HG03097 (cell line): ENCODE data around the gene GRID1.

Experiments
- ATAC-seq: cut with Tn5 transposase; IDR thresholded peaks from one replicate; pipeline ENCODE4 v1.9.1; 2021; ENCODE audit not compliant: unreplicated experiment, low FRiP score

The GRID1 gene

DNA sequence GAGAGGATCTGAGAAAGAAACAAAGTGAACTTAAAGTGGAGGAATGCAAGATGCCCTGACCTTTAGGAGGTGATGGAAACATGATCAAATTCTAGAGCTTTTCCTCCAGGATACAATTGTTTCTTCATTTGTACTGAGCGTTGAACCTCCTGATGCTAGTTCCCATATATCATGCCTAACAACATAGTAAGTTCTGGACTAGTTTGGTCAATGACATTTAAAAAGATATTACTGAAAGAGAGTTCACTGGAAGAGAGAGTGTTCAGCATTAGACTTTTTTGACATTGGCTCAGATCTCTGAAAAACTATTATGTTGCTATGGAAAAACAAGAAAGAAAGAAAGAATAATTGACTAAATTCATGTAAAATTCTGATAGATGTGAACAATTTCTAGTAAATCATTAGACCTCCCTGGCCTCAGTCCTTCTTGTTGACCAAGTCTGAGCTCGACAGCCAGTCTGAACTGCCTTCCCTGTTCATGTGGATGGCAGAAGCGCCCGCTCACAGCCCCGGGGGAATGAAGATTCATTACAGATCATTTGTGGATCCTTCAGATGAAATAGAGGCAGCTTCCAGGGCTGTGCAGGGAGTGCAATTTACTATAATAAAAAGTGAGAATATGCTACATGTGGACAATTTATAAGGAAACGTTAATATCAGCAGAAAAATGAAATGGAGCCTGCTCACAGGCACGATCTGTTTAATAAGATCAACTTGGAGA is 442.1 kb downstream of the GRID1 start:
- ATAC-seq = no peak

DNA sequence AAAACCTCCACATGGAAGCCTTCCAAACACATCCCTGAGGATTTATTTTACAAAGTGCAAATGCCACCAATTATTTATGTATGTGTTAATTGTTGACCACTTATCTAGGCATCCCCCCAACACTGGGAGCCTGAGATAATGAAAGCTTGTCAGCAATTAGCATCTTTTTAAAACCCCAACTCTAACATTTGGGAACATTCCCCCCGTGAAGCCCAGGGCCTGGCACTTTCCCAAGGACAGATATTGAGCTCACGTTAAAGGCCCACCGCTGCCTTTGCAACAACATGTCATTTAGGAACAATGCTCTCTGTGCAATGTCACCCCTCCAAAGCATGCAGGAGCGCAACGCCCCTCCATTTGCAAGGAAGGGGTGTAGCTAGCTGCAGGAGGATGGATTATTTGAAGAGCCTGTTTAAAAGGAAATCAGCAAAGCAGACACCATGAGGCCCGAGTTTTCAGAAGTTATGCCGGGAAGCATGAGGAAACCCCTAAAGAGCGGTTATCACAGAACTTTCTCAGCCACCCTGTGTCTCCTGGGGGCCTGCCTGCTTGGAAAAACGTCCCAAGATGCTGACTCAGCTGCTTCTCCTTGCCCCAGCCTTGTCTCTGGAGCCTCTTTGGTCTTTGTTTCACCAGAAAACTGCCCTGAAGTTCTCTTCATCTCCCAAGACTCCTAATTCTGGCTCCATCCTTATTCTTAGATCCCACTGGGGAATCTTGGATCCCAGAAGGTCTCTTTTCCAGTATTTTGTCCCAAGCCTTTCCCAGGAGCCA is 444.1 kb downstream of the GRID1 start:
- no peak for ATAC-seq

DNA sequence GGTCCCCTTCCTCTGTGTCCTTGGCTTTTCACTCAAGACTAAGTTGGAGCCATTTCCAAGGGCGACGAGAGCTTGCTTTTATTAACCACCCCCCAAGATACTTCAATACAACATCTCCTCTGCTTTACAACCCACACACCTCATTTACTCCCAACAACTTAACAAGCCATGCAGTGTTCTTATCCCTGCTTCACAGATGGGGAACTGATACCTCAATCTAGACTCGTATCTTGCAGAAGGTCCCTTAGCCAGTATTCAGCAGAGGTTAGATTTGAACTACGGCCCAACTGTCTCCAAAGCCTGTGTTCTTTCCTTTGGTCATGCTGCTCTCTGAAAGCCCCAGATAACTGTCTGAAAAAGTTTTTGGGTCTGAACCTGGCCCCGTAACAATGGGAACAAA is 444.8 kb downstream of the GRID1 start:
- ATAC-seq = no peak

DNA sequence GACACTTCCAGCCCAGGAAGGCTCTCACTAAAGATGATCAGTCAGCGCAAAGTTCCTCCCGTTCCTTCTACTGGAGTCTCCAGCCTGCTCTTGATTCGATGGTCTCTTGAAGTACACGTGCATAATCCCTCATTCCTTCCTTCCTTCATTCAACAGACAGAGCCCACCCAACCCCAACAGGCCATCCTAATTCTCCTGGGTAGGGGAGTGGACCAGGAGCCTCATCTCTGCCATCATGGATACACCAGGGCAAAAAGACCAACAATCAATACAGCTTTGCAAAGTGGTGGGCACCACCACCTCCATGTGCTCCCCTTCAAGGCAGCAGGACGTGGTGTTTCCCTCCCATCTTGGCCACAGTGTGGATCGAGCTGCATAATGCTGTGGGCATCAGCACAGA is 446.3 kb downstream of the GRID1 start:
- no peak for ATAC-seq

DNA sequence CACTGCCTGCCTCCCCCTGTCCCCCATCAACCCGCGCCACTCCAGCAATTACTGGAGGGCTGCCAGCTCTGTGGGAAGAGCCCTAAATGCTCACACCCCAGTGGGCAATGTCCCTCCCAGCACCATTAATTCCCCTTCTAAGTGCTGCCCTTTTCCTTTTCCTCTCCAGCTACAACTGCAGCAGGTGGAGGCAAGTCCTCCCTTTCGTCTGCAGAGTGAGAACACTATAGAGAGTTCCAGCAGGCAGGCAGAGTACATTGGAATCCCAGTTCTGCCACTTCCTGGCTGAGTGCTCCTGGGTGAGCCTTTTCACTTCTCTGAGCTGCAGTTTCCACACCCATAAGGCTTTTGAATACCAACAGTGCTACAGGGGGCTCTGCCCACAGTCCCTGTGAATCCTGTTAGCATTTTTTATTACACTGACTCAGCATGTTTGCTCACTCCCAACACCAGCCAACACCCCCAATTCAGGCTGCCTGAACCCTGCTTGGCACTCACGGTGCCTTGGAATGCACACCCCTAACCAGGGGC is 447.0 kb downstream of the GRID1 start:
- no peak for ATAC-seq

DNA sequence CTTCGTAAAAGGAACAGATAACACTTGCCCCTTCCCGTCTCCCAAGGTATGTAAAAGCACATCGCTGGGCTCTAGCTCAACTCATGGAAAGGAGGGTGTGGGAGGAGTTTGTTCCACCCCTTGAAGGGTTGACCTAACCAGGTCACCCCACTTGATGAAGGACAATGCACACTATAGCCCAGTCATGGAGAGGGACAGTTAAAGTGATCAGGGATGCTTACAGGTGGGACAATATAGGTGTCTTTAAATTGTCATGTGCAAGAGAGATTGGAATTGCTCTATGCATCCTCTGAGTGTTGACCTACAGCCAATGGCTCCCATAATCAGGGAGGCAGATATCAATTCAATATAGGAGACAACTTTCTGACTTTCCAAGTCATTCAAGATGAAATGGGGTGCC is 448.2 kb downstream of the GRID1 start:
- no peak for ATAC-seq

DNA sequence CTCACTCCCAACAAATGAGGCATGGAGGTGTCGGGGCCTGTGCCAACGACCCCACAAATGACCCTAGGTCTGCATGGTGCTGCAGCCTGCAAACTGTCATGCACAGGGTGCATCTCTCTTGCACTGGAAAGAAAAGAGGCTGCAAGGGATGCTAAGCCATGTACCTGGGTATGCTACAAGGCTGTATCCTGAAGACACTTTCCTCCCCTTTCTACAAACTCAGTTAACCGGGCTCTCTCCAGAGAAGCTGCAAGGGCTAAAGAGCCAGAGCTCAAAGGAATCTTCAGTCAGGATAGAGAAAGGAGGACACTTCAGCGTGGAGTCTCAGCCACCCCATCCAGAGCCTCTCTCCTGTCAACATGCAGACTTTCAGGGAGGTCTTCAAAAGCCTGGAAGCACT is 449.0 kb downstream of the GRID1 start:
- no peak for ATAC-seq

DNA sequence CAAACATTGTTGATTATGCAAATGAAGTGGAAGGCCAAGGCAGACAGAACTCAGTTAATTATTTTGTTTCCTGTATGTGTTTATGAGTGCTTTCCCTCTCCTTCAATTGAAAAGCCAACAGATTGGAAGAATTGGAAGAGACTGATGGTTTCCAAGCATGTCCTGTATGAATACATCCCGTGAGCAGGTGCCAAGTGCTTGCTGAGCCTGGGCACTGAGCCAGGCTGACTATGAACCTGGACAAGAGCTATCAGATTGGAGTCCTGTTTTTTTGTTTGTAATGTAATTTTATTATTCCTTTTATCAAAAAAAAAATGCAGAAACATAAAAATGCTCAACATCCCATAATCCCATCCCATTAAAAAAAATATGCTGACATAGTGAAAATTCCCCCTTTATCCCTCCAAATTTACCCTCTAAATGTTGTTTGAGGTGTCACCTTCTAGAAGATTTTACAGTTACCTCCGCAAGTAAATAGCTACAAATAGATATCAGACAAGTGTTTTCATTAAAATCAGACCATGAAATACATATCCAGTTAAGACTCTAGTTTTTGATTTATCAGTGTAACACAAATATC is 449.5 kb downstream of the GRID1 start:
- ATAC-seq = no peak

DNA sequence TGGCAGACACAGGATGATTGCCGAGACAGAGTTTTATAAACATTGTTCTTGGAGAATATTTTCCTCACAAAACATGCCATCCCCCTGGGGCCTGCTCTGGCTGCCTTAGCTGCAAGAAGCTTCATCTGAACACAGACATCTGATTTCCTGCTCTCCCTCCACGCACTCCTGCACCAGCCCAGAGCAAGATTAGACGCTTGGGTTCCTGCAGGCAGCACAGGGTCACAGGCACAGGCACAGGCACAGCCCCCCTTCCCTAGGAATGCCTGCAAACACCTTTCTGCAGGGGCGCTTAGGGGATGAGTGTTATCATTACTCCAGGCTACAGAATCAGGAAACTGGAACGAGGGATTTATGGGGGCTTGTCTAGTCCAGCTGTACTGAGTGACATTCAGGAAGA is 450.3 kb downstream of the GRID1 start:
- no peak for ATAC-seq

DNA sequence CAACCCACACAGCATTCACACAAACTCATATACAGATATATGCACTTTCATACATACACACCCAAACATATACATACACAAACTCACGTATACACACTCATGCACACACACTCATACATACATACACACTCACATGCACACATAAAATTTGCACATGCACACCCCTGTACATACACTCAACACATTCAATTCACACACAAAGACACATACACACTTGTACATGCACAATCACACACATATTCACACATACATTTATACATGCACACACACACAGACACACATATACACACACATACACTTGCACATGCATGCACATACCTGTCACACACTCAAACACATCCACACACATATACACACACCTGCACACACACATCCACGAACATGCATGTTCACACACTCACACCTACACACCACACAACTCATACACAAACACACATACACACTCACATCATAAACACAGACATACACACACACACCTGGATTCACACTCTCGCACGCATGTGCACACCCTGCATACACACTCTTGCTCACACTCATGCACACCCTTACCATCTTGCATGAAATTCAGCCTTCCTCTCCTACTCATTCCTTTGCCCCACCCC is 451.2 kb downstream of the GRID1 start:
- no peak for ATAC-seq

DNA sequence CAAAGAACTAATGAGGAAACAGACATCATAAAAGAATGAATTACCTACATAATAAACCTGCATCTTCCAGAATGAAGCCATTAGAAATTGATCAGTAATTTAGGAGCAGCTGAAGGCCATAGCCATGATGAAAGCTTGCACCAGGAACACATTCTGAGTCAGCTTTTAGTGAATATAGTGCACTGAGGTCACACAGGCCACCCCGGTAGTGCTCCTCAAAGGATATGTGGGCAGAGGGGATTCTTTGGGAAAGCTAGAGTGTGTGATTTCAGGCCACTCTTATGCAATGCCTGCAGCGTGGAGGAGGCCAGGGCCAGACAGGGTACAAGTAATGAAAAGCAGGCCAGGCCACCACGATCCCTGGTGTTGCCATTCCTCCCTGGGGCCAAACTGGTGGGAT is 451.9 kb downstream of the GRID1 start:
- ATAC-seq = no peak

DNA sequence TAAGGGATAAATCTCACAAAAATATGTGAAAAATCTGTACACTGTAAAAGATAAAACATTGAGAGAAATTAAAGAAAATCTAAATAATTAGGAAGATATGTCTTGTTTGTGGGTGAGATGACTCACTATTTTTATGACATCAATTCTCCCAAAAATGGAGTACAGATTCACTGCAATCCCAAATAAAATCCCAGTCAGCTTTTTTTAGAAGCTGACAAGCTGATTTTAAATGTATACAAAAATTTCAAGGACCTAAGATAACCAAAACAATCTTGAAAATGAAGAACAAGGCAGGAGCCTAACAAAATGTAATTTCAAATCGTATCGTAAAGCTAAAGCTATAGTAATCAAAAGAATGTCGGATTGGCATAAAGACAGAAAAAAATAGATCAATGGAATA is 458.1 kb downstream of the GRID1 start:
- no peak for ATAC-seq

DNA sequence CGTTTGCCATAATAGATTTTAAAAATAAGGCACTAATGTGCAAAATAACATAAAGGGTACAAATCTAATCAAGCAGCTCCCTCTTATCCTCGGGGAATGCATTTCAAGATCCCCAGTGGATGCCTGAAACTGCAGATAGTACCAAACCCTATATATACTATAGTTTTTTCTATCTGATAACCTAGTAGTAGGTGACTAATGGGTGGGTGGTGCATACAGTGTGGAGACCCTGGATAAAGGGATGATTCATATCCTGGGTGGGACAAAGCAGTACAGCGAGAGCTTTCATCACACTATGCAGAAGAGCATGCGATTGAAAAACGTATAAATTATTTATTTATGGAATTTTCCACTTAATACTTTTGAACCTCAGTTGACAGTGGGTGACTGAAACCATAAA is 464.5 kb downstream of the GRID1 start:
- ATAC-seq = no peak

DNA sequence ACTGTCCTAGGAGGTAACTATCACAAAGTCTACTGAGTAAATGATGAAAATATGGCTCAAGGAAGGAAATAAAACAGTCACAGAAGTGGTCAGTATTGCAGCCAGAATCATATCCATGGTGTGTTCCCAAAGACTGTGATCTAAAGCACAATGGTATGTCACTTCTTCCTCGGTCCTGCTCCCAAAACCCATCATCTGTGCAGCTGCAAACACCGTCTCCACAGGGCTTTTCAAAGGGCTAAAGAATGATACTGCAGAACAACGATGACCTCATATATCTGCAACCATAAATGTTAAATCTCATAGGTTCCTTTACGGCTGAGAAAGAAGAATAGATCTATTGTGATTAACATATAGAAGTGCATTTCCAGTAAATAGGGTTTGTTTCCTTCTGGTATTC is 465.0 kb downstream of the GRID1 start:
- ATAC-seq = no peak

DNA sequence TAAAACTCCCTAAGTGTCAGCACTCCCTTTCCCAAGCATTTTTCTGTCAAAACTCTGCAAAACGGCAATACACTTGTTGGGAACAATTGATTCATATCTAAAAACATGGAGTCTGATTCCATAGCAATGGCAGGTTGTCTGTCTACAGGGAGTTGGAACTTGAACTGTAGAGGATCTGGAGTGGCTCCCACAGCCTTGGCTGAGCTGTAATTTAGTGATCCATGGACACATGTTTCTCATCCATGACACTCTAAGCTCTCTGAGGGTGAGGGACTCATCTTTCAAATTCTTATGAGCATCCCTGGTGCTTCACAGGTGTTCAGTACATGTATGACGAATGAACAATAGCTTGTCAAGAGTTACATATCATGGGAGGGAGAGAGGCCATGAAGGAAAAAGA is 466.1 kb downstream of the GRID1 start:
- no peak for ATAC-seq

DNA sequence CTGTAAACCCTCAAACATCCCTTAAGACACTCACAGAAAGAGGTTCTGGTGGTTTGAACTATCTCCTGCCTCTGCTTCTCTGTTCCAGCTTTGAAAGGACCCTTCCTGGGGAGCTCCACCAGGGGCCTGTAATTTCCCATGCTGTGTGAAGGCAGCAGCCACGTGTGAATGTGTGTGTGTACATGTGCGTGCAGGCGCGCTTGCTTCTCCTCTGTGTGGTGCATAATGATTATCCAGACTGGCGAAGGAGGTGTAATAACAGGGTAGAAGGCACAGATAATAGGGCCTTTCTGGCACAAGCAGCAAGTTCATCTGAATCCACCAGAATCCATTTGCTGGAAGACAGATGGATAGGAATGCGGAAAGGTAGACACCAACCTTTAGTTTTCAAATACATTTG is 466.5 kb downstream of the GRID1 start:
- no peak for ATAC-seq

DNA sequence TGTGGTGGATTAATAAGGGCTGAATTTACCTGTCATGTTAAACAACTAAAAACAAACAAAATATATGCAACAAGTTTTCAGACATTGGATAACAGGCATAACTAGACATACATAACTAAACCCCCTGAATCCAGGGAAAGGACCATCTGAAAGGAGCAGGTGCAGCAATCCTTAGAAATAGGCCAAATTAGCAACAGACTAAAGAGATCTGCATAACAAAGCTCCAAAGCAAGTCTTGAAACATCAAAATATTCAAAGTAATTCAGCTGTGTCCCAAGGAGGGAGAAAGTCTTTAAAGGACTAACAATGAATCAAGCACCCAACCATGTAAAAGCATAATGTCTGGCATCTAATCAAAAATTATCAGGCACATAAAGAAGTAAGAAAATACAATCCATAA is 475.1 kb downstream of the GRID1 start:
- no peak for ATAC-seq

DNA sequence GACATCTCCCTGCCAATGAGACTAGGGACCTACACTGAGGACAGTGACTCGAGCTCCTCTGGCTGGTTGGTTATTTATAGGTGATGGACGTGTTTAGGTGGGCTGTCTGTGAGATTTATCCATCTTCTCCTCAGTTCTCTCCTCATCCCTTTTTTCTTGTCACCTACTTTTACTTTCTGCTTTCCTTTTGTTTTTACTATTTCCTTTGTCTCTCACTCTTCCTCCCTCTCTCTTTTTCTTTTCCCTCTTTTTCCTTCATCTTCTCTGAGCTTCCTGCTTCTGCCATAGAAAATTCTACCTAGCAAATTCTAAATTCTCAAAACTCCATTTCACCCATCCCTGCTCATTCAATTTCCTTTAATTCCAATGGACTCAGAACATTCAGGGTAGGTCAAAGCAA is 478.0 kb downstream of the GRID1 start:
- no peak for ATAC-seq

DNA sequence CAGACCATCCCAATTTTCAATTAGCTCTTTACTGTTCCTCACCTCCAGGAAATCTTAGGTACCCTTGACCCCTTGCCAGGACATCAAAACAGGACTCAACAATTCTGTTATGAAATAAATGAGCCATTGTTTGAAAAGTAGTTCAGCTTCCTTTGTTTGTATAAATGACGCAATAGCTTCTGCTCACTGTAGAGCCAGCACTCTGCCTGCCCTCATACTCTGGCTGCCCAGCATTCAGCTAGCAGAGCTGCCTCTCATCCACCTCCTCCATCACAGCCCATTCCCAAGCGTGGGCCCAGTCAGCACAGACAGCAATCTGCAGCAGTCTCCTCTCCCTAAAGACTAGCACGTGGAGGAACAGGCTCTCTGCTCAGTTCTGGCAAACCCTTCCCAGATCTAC is 478.6 kb downstream of the GRID1 start:
- ATAC-seq = no peak

DNA sequence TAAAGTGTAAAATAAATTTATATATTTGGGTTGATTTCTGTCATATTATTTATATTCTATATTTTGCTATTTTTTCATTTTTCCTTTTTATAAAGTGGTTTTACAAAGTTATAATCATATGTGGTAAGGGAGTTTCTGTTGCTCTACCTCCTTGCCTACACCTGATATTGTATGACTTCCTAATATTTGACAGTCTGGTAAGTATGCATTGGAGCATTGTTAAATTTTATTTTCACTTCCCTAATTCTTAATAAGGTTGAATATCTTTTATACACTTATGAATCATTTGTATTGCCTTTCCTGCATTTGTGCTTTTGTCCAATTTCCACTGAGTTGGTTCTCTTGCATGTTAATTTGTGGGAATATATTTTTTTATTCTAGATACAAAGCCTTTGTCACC is 492.4 kb downstream of the GRID1 start:
- no peak for ATAC-seq

DNA sequence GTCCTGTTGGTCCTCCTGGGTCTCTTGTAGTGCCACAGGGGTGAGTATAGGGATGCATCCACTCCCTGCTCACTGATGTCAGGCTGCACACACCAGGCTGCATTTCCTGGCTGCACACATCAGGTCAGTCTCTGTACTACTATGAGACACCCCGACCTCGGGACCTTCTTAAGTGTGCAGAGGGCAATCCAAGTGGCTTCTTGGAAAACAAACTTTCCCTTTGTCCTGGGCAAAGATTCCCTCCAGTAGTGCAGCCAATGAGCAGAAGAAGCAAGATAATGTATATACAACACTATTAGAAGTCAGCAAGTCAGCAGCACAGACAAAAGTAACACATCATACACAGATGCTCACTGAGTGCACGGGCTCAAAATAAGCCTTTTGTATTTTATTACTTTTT is 493.5 kb downstream of the GRID1 start:
- ATAC-seq = no peak
